Stimulated activated CD8-positive, alpha-beta memory T cell treated with anti-CD3 and anti-CD28 coated beads, Interleukin-4, amount 100 ng/mL, for 24 hours (primary cell): Measurements from ENCODE around the gene CCDC78.

Experiments used
- DNase-seq: peaks from one replicate; pipeline ENCODE4 v3.0.0-alpha.2; 2020; ENCODE audit warnings: low read depth

CCDC78 gene

GRCh38 chr16:677316-678190, 48.7 kb downstream of the CCDC78 start:
- DNase-seq = no peak

GRCh38 chr16:676913-677312, 49.3 kb downstream of the CCDC78 start:
- no peak for DNase-seq

- no peak for DNase-seq
These were observed 49.7 kb downstream of the CCDC78 start for GRCh38 chr16:676565-676902.

GRCh38 chr16:675884-676564, 50.2 kb downstream of the CCDC78 start:
- no peak for DNase-seq

- no peak for DNase-seq
These were observed 51.0 kb downstream of the CCDC78 start, which contains the start of gene RHBDL1 for GRCh38 chr16:674968-675883. Gene RHBDL1, plus strand, starts transcription at chr16:675671. Its CDS starts 120 bp downstream, at chr16:675791.

- no peak for DNase-seq
These were observed 51.9 kb downstream of the CCDC78 start for GRCh38 chr16:674214-674881.

GRCh38 chr16:673399-673991, 52.7 kb downstream of the CCDC78 start:
- DNase-seq = no peak

GRCh38 chr16:672851-673250, 53.4 kb downstream of the CCDC78 start:
- no peak for DNase-seq
